Activated naive CD4-positive, alpha-beta T cell treated with anti-CD3 and anti-CD28 coated beads, Interleukin-2, amount 50 U/mL, for 24 hours (primary cell): ENCODE measurements around the gene KDM4B.
"Not testable (repeated sequence)": the region's sequence is repeated elsewhere in the genome, so short reads cannot be mapped to it uniquely, and the experiment has no call there.

Experiments
- H3K27ac Mint-ChIP-seq: one replicate; pipeline ENCODE4 v1.8.0; 2021; ENCODE audit warnings: mild to moderate bottlenecking, mixed read lengths
- H3K27me3 Mint-ChIP-seq: one replicate; pipeline ENCODE4 v1.8.0; 2021; ENCODE audit warnings: mixed read lengths
- H3K36me3 Mint-ChIP-seq: one replicate; pipeline ENCODE4 v1.8.0; 2021; ENCODE audit warnings: mixed read lengths
- H3K4me1 Mint-ChIP-seq: one replicate; pipeline ENCODE4 v1.8.0; 2021; ENCODE audit warnings: mixed read lengths
- H3K4me3 Mint-ChIP-seq: one replicate; pipeline ENCODE4 v1.8.0; 2021; ENCODE audit warnings: mild to moderate bottlenecking, mixed read lengths
- H3K9me3 Mint-ChIP-seq: one replicate; pipeline ENCODE4 v1.8.0; 2021; ENCODE audit warnings: mixed read lengths

The KDM4B gene

DNA sequence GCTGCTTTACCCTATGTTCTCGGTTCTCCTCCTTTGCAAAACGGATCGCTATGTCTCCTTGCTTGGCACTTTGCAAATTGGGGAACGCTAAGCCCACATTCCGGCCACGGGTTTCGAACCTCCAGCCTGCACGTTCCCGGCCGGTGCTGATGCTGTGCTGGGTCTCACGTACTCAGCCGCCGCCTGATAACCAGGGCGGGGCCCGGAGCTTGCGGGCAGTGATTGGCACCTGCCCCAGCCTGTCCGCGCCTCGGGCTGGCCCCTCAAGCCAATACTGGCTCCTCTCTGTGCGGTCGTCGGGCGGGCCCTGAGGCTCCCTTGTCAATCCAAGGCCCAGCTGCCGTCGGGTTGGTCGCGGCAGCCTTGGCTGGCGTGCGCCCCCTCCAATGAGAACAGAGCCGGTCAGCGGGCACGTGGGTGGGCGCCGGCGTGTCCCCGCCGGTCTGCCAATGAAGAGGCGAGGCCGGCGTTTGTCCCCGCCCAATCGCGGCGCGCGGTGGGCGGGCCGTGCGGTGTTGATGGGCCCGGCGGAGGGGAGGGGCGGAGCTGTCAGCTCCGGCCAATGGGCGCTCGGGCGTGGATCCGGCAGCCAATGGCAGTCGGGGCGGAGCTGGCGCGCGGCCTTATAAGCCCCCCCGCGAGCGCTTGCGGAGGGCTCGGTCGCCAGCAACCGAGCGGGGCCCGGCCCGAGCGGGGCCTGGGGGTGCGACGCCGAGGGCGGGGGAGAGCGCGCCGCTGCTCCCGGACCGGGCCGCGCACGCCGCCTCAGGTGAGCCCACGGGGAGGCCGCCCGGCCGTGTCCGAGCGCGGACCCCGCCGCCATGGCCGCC is at the start of gene KDM4B:
KDM4B (plus strand) TSS at position 652 of the 830 bp plus-strand sequence. CDS start 63,778 bp downstream, outside the sequence.
- H3K9me3 Mint-ChIP-seq, result no peaks in the 10 kb centered on the region
- H3K27me3 Mint-ChIP-seq, result no peaks in the 10 kb centered on the region
- peak within 1 kb of the TSS; percentile 83 for H3K27ac Mint-ChIP-seq
- H3K4me3 Mint-ChIP-seq, result peak within 1 kb of the TSS; percentile 92
- no peaks in the 10 kb centered on the region for H3K36me3 Mint-ChIP-seq
- H3K4me1 Mint-ChIP-seq, result peaks cover 30% of the 10 kb centered on the region

DNA sequence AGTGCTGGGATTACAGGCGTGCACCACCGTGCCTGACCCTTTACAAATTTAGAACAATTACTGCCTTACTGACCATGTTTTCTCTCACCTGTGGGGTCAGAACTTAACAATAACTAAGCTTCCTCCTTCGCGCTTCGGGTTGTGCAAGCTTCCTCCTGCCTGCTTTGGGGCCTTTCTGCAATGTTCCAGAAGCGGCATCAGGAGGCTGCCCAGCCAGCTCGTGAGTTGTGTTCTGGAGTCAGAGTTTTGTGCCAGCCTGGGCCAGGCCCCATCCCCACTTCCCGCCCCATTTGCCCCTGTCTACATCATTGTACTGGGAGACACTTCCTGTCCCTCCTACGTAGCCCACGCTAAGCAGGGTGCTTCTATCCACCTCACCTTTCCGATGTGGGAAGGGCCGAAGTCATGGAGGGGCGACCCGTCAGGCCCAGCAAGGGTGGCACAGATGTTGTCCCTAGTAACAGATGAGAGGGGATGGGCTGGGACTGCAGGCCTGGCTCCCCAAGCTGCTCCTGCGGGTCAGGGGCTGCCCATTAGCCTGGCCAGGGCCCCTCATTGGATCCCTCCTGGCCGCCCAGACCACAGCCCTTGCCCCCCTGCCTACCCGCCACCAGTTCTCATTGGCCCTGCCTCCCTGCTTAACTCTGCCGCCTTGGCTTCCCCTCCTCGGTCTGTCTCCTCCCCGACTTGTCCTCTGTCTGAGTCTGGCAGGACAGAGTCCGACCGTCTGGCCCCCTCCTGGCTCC is 46.2 kb upstream of the KDM4B start:
- no peaks in the 10 kb centered on the region for H3K9me3 Mint-ChIP-seq
- peaks cover 2% of the 10 kb centered on the region for H3K36me3 Mint-ChIP-seq
- H3K4me1 Mint-ChIP-seq, result no peaks in the 10 kb centered on the region
- H3K27ac Mint-ChIP-seq, result peak overlapping the region; percentile 17
- H3K4me3 Mint-ChIP-seq, result no peak overlapping the region
- no peaks in the 10 kb centered on the region for H3K27me3 Mint-ChIP-seq

DNA sequence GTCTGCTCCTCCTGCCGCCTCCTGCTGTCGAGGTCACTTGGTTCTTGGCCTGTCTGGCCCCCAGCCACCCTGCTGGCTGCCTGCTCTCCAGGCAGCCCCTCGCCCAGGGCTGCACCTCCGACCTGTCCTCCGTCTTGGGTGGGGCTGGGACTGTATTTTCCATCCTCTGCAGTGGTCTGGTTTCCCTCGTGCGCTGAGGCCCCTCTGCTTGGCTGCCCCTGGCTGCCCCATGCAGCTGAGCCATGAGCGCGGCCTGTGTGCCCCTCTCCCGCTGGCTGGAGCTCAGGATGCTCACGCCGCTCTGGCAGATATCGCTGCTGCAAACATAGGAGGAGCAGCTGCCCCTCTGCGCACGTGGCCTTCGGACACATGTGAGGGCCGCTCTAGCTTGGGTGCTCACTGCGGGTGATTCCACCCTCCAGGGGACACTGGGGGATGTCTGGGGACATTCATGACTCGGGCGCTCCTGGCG is 45.6 kb upstream of the KDM4B start:
- no peaks in the 10 kb centered on the region for H3K27me3 Mint-ChIP-seq
- H3K9me3 Mint-ChIP-seq, result no peaks in the 10 kb centered on the region
- peaks cover 2% of the 10 kb centered on the region for H3K36me3 Mint-ChIP-seq
- no peak overlapping the region for H3K4me3 Mint-ChIP-seq
- H3K27ac Mint-ChIP-seq, result no peak overlapping the region
- no peaks in the 10 kb centered on the region for H3K4me1 Mint-ChIP-seq

DNA sequence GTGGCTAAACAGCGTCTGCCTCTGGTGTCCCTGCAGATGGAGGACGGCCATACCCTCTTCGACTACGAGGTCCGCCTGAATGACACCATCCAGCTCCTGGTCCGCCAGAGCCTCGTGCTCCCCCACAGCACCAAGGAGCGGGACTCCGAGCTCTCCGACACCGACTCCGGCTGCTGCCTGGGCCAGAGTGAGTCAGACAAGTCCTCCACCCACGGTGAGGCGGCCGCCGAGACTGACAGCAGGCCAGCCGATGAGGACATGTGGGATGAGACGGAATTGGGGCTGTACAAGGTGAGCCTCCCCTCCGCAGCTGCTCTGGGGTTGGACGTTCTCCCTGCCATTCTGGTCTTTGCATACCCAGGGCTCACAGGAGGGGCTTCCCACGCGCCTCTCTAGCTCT is 39.7 kb upstream of the KDM4B start:
- Mint-ChIP-seq H3K27ac (no peak overlapping the region), H3K4me1 (no peaks in the 10 kb centered on the region), H3K27me3 (no peaks in the 10 kb centered on the region), H3K36me3 (peaks cover 2% of the 10 kb centered on the region), H3K4me3 (no peak overlapping the region), H3K9me3 (no peaks in the 10 kb centered on the region)

DNA sequence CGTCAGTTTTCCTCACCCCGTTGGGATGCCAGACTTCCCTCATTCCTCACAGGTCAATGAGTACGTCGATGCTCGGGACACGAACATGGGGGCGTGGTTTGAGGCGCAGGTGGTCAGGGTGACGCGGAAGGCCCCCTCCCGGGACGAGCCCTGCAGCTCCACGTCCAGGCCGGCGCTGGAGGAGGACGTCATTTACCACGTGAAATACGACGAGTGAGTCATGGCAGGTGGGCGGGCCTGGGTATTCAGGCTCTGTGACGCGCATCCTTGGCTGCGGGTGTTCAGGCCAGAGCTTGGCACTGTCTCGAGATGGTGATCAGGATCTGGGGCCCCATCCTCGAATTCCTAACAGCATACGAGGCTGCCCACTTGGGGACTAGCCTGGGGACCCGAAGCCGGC is 38.2 kb upstream of the KDM4B start:
- H3K4me1 Mint-ChIP-seq, result no peaks in the 10 kb centered on the region
- H3K36me3 Mint-ChIP-seq, result peaks cover 2% of the 10 kb centered on the region
- H3K27me3 Mint-ChIP-seq, result no peaks in the 10 kb centered on the region
- H3K9me3 Mint-ChIP-seq, result no peaks in the 10 kb centered on the region
- H3K27ac Mint-ChIP-seq, result no peak overlapping the region
- H3K4me3 Mint-ChIP-seq, result no peak overlapping the region

DNA sequence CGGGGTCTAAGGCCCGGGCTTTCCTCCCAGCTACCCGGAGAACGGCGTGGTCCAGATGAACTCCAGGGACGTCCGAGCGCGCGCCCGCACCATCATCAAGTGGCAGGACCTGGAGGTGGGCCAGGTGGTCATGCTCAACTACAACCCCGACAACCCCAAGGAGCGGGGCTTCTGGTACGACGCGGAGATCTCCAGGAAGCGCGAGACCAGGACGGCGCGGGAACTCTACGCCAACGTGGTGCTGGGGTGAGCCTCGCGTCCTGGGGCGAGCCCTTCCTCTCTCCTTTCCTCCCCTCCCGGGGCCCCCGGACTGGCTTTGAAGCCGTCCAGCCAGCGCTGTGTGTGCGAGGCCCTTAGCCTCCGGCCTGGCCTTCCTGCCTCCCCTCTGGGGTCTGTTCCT is 36.2 kb upstream of the KDM4B start:
- H3K9me3 Mint-ChIP-seq, result no peaks in the 10 kb centered on the region
- H3K27me3 Mint-ChIP-seq, result no peaks in the 10 kb centered on the region
- no peaks in the 10 kb centered on the region for H3K4me1 Mint-ChIP-seq
- no peak overlapping the region for H3K4me3 Mint-ChIP-seq
- H3K36me3 Mint-ChIP-seq, result peaks cover 2% of the 10 kb centered on the region
- no peak overlapping the region for H3K27ac Mint-ChIP-seq

DNA sequence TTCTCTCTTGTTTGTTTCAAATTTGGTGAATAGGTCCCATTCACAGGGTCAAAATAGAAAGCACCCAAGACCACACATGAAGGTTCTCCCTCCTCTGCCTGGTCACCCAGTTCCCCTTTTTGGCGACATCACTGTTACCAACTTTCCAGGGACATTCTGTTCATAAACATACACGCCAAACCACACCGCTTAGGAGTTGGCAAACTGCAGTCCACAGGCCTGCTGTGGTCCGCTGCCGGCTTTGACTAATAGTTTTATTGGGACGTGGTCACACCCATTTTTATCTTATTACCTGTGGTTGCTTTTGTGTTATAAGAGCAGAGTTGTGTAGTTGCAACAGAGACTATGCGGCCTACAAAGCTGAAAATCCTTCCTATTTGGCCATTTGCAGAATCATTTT is 35.4 kb upstream of the KDM4B start:
- H3K27ac Mint-ChIP-seq, result no peak overlapping the region
- H3K27me3 Mint-ChIP-seq, result no peaks in the 10 kb centered on the region
- H3K4me1 Mint-ChIP-seq, result no peaks in the 10 kb centered on the region
- H3K9me3 Mint-ChIP-seq, result no peaks in the 10 kb centered on the region
- peaks cover 2% of the 10 kb centered on the region for H3K36me3 Mint-ChIP-seq
- no peak overlapping the region for H3K4me3 Mint-ChIP-seq

DNA sequence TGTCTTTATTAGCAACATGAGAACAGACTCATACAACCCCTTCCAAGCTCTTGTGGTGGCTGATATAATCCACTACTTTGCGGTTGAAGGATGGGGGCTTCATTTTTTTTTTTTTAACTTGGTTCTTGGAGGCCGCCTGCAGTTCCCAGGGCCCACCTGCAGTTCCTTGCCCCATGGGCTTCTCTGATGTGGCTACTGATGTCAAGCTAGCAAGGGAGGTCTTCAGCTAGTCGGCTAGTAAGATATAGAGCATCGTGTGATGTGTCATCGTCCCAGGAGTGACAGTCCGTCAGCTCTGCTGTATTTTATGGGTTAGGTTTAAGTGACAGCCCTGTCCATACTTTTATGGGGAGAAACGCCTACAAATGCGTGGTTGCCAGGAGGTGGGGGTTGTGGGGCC is 33.5 kb upstream of the KDM4B start:
- Mint-ChIP-seq H3K27ac (no peak overlapping the region), H3K36me3 (peaks cover 2% of the 10 kb centered on the region), H3K4me3 (no peak overlapping the region), H3K4me1 (no peaks in the 10 kb centered on the region), H3K27me3 (no peaks in the 10 kb centered on the region), H3K9me3 (no peaks in the 10 kb centered on the region)

DNA sequence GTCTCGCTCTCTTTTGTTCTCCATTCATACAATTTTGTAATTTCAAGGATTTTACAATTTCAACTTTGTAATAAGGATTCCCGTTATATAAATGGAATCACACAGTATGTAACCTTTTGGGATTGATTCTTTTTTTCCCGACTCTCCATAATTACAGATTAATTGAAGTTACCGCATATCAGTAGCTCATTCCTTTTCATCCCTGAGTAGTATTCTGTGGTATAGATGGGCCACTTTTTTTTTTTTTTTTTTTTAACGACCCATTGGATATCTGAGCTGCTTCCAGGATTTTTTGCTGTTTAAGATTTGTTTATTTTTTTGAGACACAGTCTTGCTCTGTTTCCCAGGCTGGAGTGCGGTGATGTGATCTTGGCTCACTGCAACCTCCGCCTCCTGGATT is 31.9 kb upstream of the KDM4B start:
- H3K27me3 Mint-ChIP-seq, result no peaks in the 10 kb centered on the region

DNA sequence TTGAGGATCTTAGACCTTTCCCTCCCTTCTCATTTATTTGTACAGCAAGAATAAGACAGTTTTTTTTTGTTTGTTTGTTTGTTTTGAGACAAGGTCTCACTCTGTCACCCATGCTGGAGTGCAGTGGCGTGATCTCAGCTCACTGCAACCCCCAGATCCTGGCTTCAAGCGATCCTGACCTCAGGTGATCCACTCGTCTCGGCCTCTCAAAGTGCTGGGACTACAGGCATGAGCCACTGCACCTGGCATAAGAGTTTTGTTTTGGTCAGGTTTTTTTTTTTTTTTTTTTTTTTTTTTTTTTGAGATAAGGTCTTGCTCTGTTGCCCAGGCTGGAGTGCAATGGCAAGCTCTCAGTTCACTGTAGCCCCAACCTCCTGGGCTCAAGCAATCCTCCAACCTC is 30.5 kb upstream of the KDM4B start:
- not testable (repeated sequence) for H3K36me3 Mint-ChIP-seq, H3K27ac Mint-ChIP-seq

More for the DNA sequence above, 31.9 kb upstream of the KDM4B start:
- H3K27ac Mint-ChIP-seq, result no peak overlapping the region
- no peak overlapping the region for H3K4me3 Mint-ChIP-seq
- no peaks in the 10 kb centered on the region for H3K4me1 Mint-ChIP-seq
- peaks cover 2% of the 10 kb centered on the region for H3K36me3 Mint-ChIP-seq
- H3K9me3 Mint-ChIP-seq, result no peaks in the 10 kb centered on the region

DNA sequence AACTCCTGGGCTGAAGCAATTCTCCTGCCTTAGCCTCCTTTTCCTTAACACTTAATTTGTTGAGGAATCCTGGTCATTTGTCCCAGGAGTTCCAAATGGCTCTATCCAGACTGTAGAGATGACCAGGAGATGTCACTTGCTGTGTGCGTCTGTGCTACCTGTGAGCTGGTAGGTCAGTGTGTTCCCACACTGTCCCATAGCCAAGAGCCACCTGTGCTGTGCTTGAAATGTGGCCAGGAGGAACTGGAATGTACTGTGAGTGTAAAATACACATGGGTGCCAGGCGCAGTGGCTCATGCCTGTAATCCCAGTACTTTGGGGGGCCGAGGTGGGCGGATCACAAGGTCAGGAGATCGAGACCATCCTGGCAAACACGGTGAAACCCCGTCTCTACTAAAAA is 29.4 kb upstream of the KDM4B start:
- H3K4me1 Mint-ChIP-seq, result no peaks in the 10 kb centered on the region
- H3K27ac Mint-ChIP-seq, result no peak overlapping the region
- H3K27me3 Mint-ChIP-seq, result no peaks in the 10 kb centered on the region
- H3K36me3 Mint-ChIP-seq, result no peaks in the 10 kb centered on the region
- no peak overlapping the region for H3K4me3 Mint-ChIP-seq
- no peaks in the 10 kb centered on the region for H3K9me3 Mint-ChIP-seq

More for the DNA sequence above, 30.5 kb upstream of the KDM4B start:
- not testable (repeated sequence) for H3K9me3 Mint-ChIP-seq, H3K27me3 Mint-ChIP-seq, H3K4me1 Mint-ChIP-seq, H3K4me3 Mint-ChIP-seq

DNA sequence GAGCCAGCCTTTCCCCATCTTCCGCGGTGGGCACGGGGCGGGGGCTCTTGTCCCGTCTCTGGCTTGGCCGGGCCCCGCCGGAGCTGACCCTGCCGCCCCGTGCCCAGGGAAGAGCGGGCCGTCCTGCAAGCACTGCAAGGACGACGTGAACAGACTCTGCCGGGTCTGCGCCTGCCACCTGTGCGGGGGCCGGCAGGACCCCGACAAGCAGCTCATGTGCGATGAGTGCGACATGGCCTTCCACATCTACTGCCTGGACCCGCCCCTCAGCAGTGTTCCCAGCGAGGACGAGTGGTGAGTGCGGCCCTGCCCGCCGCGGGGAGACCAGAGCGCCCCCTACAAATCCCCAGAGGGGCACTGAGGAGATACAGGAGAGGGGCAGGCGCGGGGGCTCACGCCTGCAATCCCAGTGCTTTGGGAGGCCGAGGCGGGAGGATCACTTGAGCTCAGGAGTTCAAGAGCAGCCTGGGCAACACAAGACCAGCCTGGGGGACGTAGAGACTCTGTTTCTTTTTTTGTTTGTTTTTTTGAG is 27.2 kb upstream of the KDM4B start:
- H3K4me1 Mint-ChIP-seq, H3K4me3 Mint-ChIP-seq, H3K27ac Mint-ChIP-seq, H3K9me3 Mint-ChIP-seq, H3K27me3 Mint-ChIP-seq, H3K36me3 Mint-ChIP-seq: not testable (repeated sequence)

DNA sequence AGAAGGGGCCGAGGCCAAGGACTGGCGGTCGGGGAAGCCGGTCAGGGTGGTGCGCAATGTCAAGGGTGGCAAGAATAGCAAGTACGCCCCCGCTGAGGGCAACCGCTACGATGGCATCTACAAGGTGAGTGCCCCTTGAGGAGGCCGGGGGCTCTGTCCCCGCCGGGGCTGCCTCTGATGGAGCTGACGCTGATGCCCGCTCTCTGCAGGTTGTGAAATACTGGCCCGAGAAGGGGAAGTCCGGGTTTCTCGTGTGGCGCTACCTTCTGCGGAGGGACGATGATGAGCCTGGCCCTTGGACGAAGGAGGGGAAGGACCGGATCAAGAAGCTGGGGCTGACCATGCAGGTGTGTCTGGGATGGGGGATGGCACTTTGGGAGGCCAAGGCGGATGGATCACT is 18.3 kb upstream of the KDM4B start:
- not testable (repeated sequence) for H3K36me3 Mint-ChIP-seq, H3K9me3 Mint-ChIP-seq, H3K4me3 Mint-ChIP-seq, H3K27ac Mint-ChIP-seq, H3K4me1 Mint-ChIP-seq, H3K27me3 Mint-ChIP-seq

DNA sequence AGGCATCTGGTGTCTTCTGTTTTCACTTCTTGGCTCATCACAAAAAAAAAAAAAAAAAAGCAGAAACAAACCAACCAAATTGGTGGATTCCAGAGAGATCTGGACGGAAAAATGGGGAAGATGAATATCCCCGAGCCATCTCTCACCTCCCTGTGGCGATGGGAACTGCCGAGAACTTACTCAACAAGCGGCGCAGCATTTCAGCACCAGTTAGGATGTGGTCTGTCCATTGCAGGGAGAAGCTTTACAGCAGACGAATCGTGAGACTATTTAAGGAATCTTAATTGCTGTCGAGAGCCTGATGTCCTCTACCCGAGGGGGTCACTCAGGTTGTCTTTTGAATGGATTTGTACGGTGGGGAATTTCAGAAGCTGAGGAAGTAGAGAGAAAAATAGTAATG is 17.3 kb upstream of the KDM4B start:
- no peaks in the 10 kb centered on the region for H3K4me1 Mint-ChIP-seq
- no peaks in the 10 kb centered on the region for H3K9me3 Mint-ChIP-seq
- no peak overlapping the region for H3K4me3 Mint-ChIP-seq
- no peaks in the 10 kb centered on the region for H3K36me3 Mint-ChIP-seq
- no peak overlapping the region for H3K27ac Mint-ChIP-seq
- no peaks in the 10 kb centered on the region for H3K27me3 Mint-ChIP-seq

DNA sequence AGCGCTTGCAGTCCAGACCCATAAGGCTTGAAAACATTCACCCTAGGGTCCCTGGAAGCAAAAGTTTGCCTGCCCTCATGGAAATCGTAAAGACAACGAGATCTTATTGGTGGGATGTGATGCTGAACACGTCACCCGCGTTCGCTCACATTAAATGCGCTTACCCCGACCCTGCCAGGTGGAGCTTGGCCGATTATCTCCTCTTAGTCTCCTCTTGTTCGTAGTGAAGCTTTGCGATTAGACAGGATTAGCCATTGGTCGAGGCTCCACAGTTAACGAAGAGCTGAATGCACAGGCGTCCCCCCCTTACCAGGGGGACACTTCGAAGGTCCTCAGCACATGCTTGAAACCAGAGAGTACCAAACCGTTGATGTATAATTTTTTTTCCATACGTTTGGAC is 16.0 kb upstream of the KDM4B start:
- H3K4me1 Mint-ChIP-seq, result no peaks in the 10 kb centered on the region
- H3K4me3 Mint-ChIP-seq, result no peak overlapping the region
- no peak overlapping the region for H3K27ac Mint-ChIP-seq
- H3K27me3 Mint-ChIP-seq, result no peaks in the 10 kb centered on the region
- H3K9me3 Mint-ChIP-seq, result no peaks in the 10 kb centered on the region
- no peaks in the 10 kb centered on the region for H3K36me3 Mint-ChIP-seq
